Umbilical cord (tissue), 2 donors: Measurements from ENCODE around the gene MDGA2. TPM values are rescaled to one million over a fixed set of nuclear protein-coding genes. Genes with fewer than 3 reads are reported as not detected.

Source experiments
- DNase-seq: peaks from one replicate; pipeline ENCODE4 v3.0.0-alpha.2; 2015; ENCODE audit warnings: low spot score
- total RNA-seq: library from RNA; depleted of rRNA; stranded (reverse); fragments of >200 nt; gene quantifications from one replicate; pipeline ENCODE4 v1.2.3, GENCODE V29; 2014; ENCODE audit warnings: low replicate concordance; ENCODE audit not compliant: insufficient read depth

Gene MDGA2
- total RNA-seq: 1.7 TPM

DNA sequence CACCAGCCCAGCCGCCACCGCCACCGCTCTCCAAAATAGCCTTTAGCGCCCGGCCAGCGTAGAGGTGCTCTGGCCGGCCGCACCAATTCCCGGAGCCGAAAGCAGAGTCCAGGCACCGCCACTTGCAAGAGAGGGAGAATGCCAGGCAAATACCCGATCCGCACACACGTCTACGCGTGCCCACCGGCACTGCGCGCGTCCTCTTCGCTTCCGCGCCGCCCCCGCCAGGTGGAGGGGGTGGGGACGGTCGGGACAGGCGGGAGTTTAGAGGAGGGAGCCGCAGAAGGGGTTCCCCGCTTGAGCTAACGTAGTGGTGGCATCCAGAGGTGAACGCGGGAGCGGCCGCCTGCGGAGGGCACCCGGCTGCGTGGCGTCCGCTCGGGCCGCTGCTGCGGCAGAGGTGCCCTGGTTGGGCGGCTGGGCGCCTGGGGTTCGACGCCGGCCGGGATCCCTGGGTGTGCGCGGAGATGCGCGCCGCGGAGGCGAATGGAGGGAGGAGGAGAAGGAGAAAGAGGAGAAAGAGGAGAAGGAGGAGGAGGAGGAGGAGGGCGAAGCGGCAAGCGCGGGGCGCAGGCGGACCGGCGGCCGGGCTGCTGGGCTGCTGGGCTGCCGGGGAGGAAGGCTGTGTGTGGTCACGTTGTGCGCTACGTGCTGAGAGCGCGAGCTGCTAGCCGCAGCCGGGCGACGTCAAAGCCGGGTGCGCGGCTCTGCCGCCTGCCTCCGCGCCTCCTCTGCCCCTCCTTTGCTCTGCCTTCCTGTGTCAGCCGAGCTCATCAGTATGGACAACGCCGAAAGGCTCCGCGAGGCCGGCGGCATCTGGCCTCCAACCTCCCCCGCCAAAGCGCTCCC lies at the start of gene MDGA2:
Gene MDGA2 (minus strand): TSS at position 140 of the 849 bp plus-strand sequence.
- DNase-seq: peak; percentile 31

DNA sequence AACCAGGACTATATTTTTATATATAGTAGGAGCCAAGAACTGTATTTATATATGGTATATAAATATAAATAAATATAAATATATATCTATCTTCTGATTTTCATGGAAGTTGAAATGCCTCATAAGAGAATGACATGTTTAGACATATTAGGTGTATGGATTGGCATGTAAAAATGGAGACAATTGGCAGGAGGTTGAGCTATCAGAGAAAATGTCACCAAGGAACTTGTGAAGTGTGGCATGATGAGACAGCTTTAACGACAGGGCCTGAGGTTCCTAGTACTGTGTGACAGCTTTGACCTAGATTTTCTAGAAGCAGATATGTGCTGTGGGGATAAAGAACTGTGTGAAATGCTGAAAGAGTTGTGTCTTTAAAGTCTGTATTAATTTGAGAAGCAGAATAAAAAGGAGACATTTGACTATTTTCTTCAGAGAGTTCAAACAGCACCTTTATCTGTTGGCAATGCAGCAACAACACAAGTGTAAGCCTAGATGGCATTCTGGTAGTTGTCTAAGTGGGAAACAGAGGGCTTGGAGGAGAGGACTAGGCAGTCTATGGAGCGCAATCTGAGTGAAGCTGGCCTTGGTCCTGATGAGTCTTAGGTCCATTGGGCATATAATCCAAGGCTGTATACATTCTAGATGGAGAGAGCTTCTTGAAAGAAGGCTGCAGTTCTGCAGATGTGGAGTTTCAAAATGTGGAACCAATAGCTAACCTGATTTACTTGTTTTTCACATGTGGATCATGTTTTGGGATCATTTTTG lies 47.7 kb upstream of the MDGA2 start:
- no peak for DNase-seq

DNA sequence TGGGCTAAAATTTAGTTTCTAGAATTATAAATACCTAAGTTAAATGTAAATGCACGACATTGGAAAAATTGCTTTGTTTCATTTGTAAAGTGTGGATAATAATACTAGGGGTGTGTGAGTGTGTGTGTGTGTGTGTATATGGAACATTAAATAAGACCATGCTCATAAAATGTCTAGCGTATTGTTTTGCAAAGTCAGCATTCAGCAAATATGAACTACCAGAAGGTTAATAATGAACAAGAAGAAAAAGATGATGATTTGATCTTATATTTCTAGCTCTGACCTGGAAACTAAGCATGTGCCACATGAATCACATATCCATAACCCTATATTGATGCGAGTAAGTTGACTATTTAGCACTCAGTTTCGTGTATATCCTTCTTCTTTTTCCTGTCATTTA lies 44.9 kb upstream of the MDGA2 start:
- no peak for DNase-seq

DNA sequence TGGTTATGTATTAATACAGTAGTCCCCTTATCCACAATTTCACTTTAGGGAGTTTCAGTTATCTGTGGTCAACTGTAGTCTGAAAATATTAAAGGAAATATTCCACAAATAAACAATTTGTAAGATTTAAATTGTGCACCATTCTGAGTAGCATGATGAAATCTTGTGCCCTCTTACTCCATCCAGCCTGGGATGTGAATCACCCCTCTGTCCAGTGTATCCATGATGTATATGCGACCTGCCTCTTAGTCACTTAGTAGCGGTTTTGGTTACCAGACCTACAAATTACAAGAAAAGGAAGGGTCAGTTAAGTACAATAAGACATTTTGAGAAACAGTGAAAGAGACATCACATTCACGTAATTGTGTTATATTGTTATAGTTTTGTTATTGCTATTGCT lies 39.9 kb upstream of the MDGA2 start:
- DNase-seq: no peak

DNA sequence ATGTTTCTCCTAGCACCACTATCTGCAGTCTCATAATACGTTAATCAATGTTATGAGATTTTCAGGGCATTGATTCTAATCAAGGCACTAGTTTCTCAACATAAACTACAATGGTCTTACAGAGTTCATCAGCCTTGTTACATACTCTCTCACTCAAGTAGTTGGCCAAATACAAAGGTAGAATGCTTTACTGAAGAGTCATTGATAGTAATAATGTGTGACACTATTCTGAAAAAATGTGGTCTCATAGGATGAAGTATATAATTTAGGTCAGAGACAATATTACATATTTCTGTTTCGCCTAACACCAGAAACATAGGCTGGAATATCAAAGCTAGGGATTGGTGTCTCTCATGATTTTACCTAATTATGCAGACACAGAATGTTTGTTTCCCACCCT lies 35.2 kb upstream of the MDGA2 start:
- DNase-seq: no peak

DNA sequence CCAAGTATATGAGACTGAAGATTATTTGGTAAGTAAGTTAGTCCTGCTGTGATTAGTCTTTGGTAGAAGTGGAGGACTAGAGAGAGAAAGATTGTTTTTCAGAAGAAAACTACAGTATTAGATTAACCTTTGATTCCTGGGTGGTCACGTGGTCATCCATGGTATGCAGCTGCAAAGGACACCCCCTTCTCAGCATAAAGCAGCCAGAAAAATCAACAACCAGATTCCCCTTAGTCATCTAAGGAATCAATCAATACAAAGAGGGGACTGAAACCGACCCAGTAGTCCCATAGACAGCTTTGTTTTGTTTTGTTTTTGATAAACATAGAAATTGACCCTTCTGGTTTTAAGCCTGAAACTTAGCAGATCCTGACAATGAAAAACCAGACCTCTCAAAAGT lies 30.3 kb upstream of the MDGA2 start:
- no peak for DNase-seq

GRCh38 chr14:47691829-47692228 lies 16.4 kb upstream of the MDGA2 start:
- DNase-seq: no peak

- DNase-seq: no peak
Observed at GRCh38 chr14:47678993-47679392, 3.6 kb upstream of the MDGA2 start.

DNA sequence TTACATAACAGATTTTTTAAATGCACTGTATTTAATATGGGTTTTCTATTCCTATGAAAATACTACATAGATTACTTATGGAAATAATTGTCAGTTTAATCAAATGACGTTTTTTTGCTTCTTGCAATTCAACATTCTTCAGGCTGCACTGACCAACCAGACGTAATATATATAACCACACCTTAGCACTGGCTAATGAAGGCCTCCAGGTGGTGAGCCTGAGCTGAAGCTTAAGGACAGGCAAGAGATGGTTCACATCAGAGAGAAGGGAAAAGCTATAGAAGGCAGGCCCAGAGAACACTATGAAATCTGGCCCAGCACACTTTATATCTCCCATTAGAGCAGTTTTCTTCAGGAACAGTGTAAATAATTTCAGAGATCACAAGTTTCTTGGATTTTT lies 2.8 kb upstream of the MDGA2 start:
- DNase-seq: no peak

DNA sequence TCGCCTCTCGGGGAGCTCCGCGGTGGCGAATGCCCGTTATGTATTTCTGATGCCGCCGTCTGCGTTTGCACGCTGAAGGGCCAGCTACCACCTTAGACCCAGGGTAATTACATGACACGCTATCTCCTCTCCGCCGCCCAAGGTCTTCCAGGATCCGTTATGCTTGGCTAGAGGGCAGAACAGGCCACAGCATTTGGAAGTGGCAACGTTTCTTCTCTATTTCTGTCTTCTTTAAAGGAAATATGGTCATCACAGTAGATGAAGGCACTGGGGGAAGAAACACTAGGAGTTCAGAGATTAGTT lies 861 bp upstream of the MDGA2 start:
- no peak for DNase-seq

- DNase-seq: peak; percentile 3
Observed at GRCh38 chr14:47674543-47675465, 601 bp downstream of the MDGA2 start.

DNA sequence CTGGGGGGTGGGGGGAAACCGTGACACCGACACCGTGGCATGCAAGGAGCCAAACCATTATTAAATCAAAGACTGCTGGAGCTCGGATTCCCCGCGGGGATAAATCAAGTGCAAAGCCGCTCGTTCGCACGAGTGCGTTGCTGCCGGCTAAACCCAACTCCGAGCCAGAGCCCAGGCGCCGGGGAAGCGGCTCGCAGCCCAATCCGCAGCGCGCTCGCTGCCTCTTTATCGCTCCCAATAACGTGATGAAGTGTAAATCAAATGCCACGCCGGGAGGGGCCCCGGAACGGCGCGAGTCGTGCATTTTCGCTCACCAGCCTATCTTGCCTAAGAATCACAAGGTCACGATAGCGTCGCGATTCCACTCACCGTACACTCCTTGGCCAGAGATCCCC lies 1.3 kb downstream of the MDGA2 start:
- DNase-seq: no peak

DNA sequence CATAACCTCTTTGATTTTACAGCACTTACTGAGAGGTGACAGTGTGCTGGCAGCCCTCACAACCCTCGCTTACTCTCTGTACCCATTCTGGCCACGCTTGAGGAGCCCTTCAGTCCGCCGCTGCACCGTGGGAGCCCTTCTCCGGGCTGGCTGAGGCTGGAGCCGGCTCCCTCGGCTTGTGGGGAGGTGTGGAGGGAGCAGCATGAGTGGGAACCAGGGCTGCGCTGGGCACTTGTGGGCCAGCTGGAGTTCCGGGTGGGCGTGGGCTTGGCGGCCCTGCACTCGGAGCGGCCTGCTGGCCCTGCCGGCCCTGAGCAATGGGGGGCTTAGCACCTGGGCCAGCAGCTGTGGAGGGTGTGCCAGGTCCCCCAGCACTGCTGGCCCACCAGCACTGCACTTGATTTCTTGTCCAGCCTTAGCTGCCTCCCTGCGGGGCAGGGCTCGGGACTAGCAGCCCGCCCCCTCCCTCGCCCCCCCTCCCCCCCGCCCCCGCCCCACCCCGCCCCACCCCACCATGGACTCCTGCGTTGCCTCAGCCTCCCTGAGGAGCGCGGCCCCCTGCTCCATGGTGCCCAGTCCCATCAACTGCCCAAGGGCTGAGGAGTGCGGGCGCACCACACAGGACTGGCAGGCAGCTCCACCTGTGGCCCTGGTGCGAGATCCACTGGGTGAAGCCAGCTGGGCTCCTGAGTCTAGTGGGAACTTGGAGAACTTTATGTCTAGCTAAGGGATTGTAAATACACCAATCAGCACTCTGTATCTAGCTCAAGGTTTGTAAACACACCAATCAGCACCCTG lies 9.9 kb downstream of the MDGA2 start:
- no peak for DNase-seq

- DNase-seq: no peak
Observed at GRCh38 chr14:47662466-47662865, 12.9 kb downstream of the MDGA2 start.

GRCh38 chr14:47660158-47660557 lies 15.2 kb downstream of the MDGA2 start:
- DNase-seq: no peak

GRCh38 chr14:47658041-47658440 lies 17.4 kb downstream of the MDGA2 start:
- DNase-seq: no peak

GRCh38 chr14:47657143-47657542 lies 18.3 kb downstream of the MDGA2 start:
- no peak for DNase-seq

DNA sequence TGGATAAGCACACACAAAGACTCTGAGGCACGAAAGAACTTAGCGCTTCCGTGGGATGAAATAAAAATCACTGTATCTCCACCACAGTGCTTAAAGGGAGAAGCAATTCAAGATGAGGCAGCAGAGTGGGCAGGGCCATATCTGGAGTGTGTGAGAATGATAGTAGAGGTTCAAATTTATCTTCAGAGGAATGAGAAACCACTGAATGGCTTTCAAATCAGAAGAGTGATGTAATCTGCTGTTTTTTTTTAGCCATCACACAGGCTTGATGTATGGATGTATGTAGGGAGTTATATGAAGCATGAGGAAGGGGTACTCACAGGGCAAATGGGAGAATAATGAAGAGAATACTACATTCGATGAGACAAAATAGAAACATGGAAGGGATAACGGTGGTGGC lies 24.1 kb downstream of the MDGA2 start:
- no peak for DNase-seq

DNA sequence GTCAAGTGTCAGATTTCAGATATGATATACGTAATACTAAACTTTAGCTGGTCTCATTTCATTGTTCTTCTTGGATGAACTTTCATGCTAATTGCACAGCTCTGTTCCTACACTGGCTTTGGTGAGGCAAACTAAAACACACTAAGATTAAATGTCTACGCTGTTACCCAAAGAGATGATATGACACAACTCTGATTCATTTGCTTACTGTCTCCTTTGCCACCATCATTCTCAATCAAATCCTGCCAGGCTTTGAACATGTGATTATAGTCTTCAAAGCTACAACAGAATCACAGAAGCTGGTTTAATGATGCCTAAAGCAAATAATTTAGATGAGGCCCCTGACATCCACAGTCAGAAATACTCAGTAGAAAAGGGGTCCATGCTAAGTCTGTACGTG lies 37.7 kb downstream of the MDGA2 start:
- no peak for DNase-seq

DNA sequence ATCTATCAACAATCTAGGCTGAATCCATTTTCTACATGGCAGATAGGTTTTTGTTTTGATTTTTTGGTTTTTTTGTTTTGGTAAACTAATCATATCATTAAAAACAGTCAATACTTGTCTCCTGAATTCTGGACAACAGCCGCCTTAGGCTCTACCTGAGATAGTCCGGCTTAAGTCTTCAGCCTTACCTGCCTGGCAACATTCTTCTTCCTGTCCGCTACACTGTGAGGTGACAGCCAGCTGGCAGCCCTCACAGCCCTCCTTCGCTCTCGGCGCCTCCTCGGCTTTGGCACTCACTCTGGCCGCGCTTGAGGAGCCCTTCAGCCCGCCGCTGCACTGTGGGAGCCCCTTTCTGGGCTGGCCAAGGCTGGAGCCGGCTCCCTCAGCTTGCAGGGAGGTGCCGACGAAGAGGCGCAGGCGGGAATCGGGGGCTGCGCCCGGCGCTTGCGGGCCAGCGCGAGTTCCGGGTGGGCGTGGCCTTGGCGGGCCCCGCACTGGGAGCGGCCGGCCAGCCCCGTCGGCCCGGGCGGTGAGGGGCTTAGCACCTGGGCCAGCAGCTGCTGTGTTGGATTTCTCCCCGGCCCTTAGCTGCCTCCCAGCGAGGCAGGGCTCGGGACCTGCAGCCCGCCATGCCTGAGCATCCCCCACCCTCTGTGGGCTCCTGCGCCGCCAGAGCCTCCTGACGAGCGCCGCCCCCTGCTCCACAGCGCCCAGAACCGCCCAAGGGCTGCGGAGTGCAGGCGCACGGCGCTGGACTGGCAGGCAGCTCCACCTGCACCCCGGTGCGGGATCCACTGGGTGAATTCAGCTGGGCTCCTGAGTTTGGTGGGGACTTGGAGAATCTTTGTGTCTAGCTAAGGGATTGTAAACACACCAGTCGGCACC lies 49.0 kb downstream of the MDGA2 start:
- DNase-seq: no peak
